Suprapubic skin (tissue), 4 donors: ENCODE data around the gene CPSF7. TPM values are rescaled to one million over a fixed set of nuclear protein-coding genes. Genes with fewer than 3 reads are reported as not detected.
"Not testable (repeated sequence)": the region's sequence is repeated elsewhere in the genome, so short reads cannot be mapped to it uniquely, and the experiment has no call there.

Source experiments
- DNase-seq, 2 donors: peaks; one replicate each; pipeline ENCODE4 v3.0.0-alpha.2; 2019; ENCODE audit warnings: low spot score in 2 of 2
- H3K27ac ChIP-seq: fragments of 200-600 bp; sonication (generic); one replicate; pipeline ENCODE4 v1.5.1; 2019
- H3K27me3 ChIP-seq: fragments of 200-600 bp; sonication (generic); one replicate; pipeline ENCODE4 v1.5.1; 2019
- H3K36me3 ChIP-seq: fragments of 200-600 bp; sonication (generic); one replicate; pipeline ENCODE4 v1.5.1; 2019
- H3K4me1 ChIP-seq: fragments of 200-600 bp; sonication (generic); one replicate; pipeline ENCODE4 v1.5.1; 2019
- H3K4me3 ChIP-seq: fragments of 200-600 bp; sonication (generic); one replicate; pipeline ENCODE4 v1.5.1; 2019; ENCODE audit warnings: mild to moderate bottlenecking
- H3K9me3 ChIP-seq: fragments of 200-600 bp; sonication (generic); one replicate; pipeline ENCODE4 v1.5.1; 2019
- EP300 ChIP-seq: sonication (generic); formaldehyde crosslinking; IDR thresholded peaks from one replicate; pipeline ENCODE4 v1.6.1; 2017; ENCODE audit warnings: antibody characterized with exemption
- POLR2A ChIP-seq, 2 donors: fragments of 450-650 bp; IDR thresholded peaks; one replicate each; pipeline ENCODE4 v1.6.1; 2017; ENCODE audit warnings: antibody characterized with exemption in 2 of 2, mild to moderate bottlenecking in 2 of 2, moderate library complexity in 2 of 2
- POLR2AphosphoS5 ChIP-seq, 3 donors: sonication (generic); formaldehyde crosslinking; IDR thresholded peaks; one replicate each; pipeline ENCODE4 v1.6.1; 2017; ENCODE audit warnings: antibody characterized with exemption in 3 of 3
- WGBS: methylation state at CpG from one replicate; pipeline ENCODE4 v1.1.5; 2018; 5-methylcytosine and 5-hydroxymethylcytosine counted together
- total RNA-seq, 4 donors: library from RNA; depleted of rRNA; stranded (reverse); fragments of >200 nt; gene quantifications; one replicate each; pipeline ENCODE4 v1.1.0, GENCODE V29; 2016
- TF ChIP-seq, protein P1 (sequence below), 2 donors: fragments of 200-600 bp in 1 of 2; fragments of 450-650 bp in 1 of 2; sonication (generic) in 1 of 2; IDR thresholded peaks; one replicate each; pipeline ENCODE4 v1.5.1; 2016 to 2019; ENCODE audit warnings: antibody characterized with exemption in 2 of 2, mild to moderate bottlenecking in 1 of 2, moderate library complexity in 1 of 2

CPSF7 gene
- total RNA-seq, 4 donors from 2014 or later: 57.2 to 76.2 (median 70.7) TPM

DNA sequence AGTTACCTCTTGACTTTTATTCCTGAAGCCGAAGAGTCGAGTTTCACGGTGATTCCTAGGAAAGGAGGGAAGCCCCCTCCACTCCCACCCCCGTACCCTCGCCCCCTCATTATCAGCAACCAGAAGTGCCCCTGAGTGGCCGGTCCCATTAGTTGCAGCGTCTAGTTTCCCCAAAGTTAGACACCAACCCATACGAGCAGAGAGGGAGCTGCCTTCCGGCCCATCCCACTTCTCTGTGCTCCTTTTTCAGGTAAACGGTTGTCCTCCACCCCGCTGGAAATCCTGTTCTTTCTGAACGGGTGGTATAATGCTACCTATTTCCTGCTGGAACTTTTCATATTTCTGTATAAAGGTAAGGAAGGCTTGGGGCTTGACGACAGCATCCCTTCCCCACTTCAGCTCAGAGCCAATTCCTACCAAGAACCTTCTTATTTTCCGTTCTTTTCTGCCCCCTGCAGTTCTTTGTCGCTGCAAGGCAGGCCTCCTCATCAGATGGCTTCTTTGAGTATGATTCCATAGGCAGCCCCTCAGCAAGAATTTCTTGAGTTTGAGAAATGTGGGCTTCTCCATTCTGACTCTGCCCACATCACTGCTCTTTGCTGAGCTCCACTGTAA is 36.7 kb downstream of the CPSF7 start:
- no peak for DNase-seq
- WGBS: 5% methylated on average over 15 of the region's 15 CpGs
- peaks cover 28% of the 10 kb centered on the region for H3K36me3 ChIP-seq
- H3K4me1 ChIP-seq: peaks cover 20% of the 10 kb centered on the region
- peak overlapping the region; percentile 83 for H3K4me3 ChIP-seq
- no peaks in the 10 kb centered on the region for H3K27me3 ChIP-seq
- peak overlapping the region; percentile 90 for H3K27ac ChIP-seq
- H3K9me3 ChIP-seq: no peaks in the 10 kb centered on the region
- TF ChIP-seq EP300 (no peak), POLR2AphosphoS5 (IDR thresholded peaks at IDR 0.05) (no peak), POLR2A (IDR thresholded peaks at IDR 0.05) (no peak)
- TF ChIP-seq, protein P1, sequence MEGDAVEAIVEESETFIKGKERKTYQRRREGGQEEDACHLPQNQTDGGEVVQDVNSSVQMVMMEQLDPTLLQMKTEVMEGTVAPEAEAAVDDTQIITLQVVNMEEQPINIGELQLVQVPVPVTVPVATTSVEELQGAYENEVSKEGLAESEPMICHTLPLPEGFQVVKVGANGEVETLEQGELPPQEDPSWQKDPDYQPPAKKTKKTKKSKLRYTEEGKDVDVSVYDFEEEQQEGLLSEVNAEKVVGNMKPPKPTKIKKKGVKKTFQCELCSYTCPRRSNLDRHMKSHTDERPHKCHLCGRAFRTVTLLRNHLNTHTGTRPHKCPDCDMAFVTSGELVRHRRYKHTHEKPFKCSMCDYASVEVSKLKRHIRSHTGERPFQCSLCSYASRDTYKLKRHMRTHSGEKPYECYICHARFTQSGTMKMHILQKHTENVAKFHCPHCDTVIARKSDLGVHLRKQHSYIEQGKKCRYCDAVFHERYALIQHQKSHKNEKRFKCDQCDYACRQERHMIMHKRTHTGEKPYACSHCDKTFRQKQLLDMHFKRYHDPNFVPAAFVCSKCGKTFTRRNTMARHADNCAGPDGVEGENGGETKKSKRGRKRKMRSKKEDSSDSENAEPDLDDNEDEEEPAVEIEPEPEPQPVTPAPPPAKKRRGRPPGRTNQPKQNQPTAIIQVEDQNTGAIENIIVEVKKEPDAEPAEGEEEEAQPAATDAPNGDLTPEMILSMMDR (IDR thresholded peaks at IDR 0.05): no peak

DNA sequence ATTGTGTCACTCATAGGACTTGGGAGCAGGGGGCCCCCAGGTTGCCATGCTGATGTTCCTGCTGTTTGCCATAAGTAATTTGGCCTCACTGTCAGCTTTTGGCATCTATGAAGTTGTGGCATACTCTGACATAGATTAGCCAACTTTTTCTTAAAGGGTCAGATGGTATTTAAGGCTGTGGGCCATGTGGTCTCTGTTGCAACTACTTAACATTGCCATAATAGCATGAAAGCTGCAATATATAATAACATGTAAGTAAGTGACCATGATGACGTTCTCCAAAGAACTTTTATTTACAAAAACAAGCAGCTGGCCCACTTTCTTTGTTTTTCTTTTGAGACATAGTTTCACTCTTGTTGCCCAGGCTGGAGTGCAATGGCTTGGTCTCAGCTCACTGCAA is 39.6 kb downstream of the CPSF7 start:
- Histone ChIP-seq H3K27me3 (no peaks in the 10 kb centered on the region), H3K4me3 (no peak overlapping the region), H3K9me3 (no peaks in the 10 kb centered on the region), H3K27ac (no peak overlapping the region), H3K36me3 (peaks cover 4% of the 10 kb centered on the region), H3K4me1 (peaks cover 27% of the 10 kb centered on the region)
- 81% methylated on average over 1 of the region's 1 CpG for WGBS
- TF ChIP-seq POLR2A (IDR thresholded peaks at IDR 0.05) (no peak), POLR2AphosphoS5 (IDR thresholded peaks at IDR 0.05) (no peak), EP300 (no peak)
- TF ChIP-seq, protein P1 (IDR thresholded peaks at IDR 0.05): no peak
- DNase-seq: no peak

DNA sequence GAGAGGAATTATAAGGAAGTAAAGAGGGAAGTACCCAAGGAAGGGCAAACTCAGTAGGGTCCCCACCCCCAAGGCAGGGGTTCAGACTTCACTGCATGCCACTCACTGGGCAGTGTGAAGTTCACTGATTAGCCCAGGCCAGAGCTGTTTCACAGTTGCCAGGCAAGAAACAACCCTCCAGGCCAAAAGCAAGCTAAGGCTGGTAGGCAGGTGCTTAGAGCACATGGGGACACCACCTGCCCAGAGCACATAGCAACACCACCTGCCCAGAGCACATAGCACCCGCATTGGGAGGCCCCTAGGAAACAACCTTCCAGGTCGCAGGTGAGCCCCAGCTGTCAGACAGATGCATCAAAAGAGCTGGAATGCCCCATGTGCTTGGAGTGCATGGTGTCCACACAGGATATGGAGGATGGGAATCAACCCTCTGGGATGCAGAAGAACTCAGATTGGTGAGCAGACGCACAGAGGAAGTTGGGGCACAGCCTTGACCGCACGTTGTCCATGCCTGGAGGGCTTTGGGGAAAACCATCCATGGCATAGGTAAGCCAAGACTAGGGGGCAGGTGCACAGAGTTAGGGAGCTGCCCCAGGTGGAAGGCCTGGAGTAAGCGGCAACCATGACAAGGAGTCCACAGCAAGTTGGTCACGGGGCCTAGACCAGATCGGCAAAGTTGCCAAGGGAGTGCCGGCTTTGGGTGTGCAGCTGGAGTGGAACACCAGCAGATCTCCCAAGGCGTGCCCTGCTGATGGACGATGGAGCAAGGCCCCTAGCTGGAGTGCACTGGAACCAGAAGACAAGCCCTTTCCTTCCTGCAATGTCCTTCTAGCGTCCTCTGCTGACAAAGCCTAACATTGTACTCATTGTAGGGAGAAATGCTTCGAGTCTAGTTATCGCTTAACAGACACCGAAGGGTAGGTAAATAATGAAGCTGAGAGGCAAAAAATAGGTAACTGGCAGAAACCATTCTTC is 45.2 kb downstream of the CPSF7 start:
- TF ChIP-seq POLR2AphosphoS5 (IDR thresholded peaks at IDR 0.05): no peak
- no peak for TF ChIP-seq POLR2A (IDR thresholded peaks at IDR 0.05)
- no peak for TF ChIP-seq EP300
- TF ChIP-seq, protein P1 (IDR thresholded peaks at IDR 0.05): no peak
- no peak for DNase-seq
- H3K4me1 ChIP-seq: peaks cover 13% of the 10 kb centered on the region
- 77% methylated on average over 15 of the region's 15 CpGs for WGBS
- no peaks in the 10 kb centered on the region for H3K9me3 ChIP-seq
- H3K27ac ChIP-seq: no peak overlapping the region
- H3K4me3 ChIP-seq: no peak overlapping the region
- no peaks in the 10 kb centered on the region for H3K27me3 ChIP-seq
- H3K36me3 ChIP-seq: no peaks in the 10 kb centered on the region

DNA sequence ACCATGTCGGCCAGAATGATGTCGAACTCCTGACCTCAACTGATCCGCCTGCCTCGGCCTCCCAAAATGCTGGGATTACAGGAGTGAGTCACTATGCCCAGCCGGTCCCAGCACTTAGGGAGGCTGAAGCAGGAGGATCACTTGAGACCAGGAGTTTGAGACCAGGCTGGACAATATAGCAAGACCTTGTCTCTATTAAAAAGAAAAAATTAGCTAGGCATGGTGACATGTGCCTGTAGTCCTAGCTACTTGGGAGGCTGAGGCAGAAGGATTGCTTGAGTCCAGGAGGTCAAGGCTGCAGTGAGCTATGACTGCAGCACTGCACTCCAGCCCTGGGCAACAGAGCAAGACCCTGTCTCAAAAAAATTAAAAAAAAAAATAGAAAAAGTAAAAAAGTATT is 45.9 kb downstream of the CPSF7 start:
- not testable (repeated sequence) for H3K9me3 ChIP-seq, H3K27me3 ChIP-seq, H3K27ac ChIP-seq, H3K4me3 ChIP-seq, H3K36me3 ChIP-seq, DNase-seq
- H3K4me1 ChIP-seq: peaks cover 20% of the 10 kb centered on the region
- 91% methylated on average over 5 of the region's 5 CpGs for WGBS

DNA sequence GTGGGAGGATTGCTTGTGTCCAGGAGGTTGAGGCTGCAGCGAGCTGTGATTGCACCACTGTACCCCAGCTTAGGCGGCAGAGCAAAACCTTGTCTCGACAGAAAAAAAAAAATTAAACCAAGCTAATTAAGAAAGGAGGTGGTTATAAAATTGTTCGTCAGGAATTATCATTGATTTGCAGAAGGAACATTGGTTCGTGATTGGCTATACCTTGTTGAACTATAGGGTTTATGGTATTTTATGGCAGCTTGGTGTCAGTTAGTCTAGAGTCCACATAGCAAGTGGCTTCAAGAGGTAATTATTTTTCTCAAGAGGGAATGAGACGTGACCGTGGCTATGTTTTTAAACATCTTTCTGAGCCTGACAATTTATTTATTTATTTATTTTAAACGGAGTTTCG is 48.9 kb downstream of the CPSF7 start:
- 95% methylated on average over 9 of the region's 9 CpGs for WGBS
- Histone ChIP-seq H3K9me3 (no peaks in the 10 kb centered on the region), H3K4me3 (no peak overlapping the region), H3K4me1 (peaks cover 34% of the 10 kb centered on the region), H3K27me3 (no peaks in the 10 kb centered on the region), H3K36me3 (peaks cover 1% of the 10 kb centered on the region), H3K27ac (no peak overlapping the region)
- DNase-seq: peak in 1 of 2 donors; percentile 24
- TF ChIP-seq, protein P1 (IDR thresholded peaks at IDR 0.05): no peak
